ENCODE measurements around the gene TBCK.

DNA sequence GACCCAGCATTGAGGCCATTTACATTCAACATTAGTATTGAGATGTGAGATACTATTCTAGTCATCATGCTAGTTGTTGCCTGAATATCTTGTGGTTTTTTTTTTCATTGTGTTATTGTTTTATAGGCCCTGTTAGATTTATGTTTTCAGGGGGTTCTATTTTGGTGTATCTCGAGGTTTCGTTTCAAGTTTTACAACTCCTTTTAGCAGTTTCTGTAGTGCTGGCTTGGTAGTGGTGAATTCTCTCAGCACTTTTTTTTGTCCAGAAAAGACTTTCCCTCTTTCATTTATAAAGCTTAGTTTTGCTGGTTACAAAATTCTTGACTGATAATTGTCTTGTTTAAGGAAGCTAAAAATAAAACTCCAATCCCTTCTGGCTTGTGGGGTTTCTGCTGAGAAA is 305.2 kb downstream of the TBCK start:
- no peak for TF ChIP-seq HNRNPK (IDR thresholded peaks at IDR 0.05; ENCODE audit: low read depth, low read length, poor library complexity, severe bottlenecking)
- TF ChIP-seq CEBPB (tag; IDR thresholded peaks at IDR 0.05), result no peak
- no peak for TF ChIP-seq ZNF121 (CRISPR knock-in tag; conservative IDR thresholded peaks at IDR 0.05)

All from K562 (cell line).